ENCODE results near the gene TCF7L2.

Gene TCF7L2

DNA sequence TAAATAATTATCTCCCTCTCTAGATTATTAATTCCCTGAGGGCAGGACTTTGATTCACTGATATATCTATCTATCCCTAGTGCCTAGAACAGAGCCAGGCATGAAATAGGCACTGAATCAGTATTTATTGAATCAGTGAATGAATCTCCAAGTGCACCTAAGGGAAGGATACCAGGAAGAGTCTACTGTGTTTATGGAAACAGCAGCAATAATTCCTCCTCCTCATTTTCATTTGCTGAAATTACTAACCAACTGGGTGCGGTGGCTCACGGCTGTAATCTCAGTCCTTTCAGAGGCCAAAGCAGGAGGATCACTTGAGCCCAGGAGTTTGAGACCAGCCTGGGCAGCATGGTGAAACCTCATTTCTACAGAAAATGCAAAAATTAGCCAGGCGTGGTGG lies 161.2 kb downstream of the TCF7L2 start:
- no peak for ATAC-seq
- TF ChIP-seq SNAI2 (CRISPR knock-in tag; IDR thresholded peaks at IDR 0.05) (no peak), POU6F1 (CRISPR knock-in tag; IDR thresholded peaks at IDR 0.05; ENCODE audit: borderline replicate concordance, low read depth) (no peak), ZC3H10 (CRISPR knock-in tag; IDR thresholded peaks at IDR 0.05) (no peak), RARB (CRISPR knock-in tag; IDR thresholded peaks at IDR 0.05) (no peak), TCF4 (CRISPR knock-in tag; IDR thresholded peaks at IDR 0.05; ENCODE audit: borderline replicate concordance) (no peak)

DNA sequence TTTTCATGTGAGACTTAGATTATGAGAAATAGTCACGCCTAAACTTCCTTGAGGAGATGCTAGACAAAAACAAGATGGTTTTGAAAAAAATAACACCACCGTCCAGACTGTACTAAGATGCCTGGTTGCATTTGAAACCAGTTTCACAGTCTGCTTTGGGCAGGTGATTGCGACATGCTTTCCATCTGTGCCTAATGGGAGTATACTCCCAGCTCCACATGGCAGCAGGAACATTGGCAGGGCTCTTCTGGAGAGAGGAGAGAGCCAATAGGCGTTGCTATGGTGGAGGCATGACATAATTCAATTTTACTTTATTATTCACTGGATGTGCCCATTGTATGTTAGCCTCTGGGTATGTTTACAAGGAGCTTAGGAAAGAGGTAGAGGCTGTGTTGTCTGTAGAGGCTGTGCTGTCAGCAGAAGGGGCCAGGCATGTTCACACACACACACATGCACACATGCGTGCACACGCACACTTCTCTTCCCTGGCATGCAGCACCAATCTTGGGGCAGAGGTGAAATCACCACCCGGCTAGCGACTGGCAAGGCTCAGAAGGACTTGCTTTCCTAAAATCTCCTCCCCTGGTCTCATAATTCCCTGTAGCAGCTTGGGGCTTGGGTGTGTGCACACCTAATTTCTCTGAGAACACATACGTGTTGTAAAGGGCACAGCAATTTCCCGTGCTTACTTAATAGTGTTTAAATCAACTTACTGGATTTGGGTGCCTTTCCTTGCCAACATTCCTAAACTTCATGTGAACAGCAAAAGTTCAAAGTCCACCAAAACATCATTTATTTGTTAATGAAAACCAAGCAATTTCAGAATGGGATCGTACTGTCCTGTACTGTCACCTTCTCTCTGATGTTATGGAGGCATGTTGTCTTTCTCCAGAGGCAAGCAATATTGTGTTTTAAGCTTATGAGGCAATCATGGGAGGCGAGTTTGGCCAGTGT lies 162.1 kb downstream of the TCF7L2 start:
- no peak for TF ChIP-seq CSRNP3 (CRISPR knock-in tag; IDR thresholded peaks at IDR 0.05)
- no peak for TF ChIP-seq SNAI2 (CRISPR knock-in tag; IDR thresholded peaks at IDR 0.05)
- no peak for TF ChIP-seq ZFP3 (CRISPR knock-in tag; IDR thresholded peaks at IDR 0.05)
- TF ChIP-seq BACH2 (CRISPR knock-in tag; IDR thresholded peaks at IDR 0.05; ENCODE audit: borderline replicate concordance): no peak
- TF ChIP-seq CSDC2 (CRISPR knock-in tag; IDR thresholded peaks at IDR 0.05): no peak
- TF ChIP-seq ZC3H10 (CRISPR knock-in tag; IDR thresholded peaks at IDR 0.05): no peak
- TF ChIP-seq ZNF565 (CRISPR knock-in tag; conservative IDR thresholded peaks at IDR 0.05; ENCODE audit: low read depth): no peak
- no peak for TF ChIP-seq ISL1 (CRISPR knock-in tag; IDR thresholded peaks at IDR 0.05)
- TF ChIP-seq POU6F1 (CRISPR knock-in tag; IDR thresholded peaks at IDR 0.05; ENCODE audit: borderline replicate concordance, low read depth): no peak
- no peak for TF ChIP-seq TOX (CRISPR knock-in tag; IDR thresholded peaks at IDR 0.05; ENCODE audit: borderline replicate concordance)
- TF ChIP-seq GLIS3 (CRISPR knock-in tag; IDR thresholded peaks at IDR 0.05): no peak
- TF ChIP-seq, protein P1, sequence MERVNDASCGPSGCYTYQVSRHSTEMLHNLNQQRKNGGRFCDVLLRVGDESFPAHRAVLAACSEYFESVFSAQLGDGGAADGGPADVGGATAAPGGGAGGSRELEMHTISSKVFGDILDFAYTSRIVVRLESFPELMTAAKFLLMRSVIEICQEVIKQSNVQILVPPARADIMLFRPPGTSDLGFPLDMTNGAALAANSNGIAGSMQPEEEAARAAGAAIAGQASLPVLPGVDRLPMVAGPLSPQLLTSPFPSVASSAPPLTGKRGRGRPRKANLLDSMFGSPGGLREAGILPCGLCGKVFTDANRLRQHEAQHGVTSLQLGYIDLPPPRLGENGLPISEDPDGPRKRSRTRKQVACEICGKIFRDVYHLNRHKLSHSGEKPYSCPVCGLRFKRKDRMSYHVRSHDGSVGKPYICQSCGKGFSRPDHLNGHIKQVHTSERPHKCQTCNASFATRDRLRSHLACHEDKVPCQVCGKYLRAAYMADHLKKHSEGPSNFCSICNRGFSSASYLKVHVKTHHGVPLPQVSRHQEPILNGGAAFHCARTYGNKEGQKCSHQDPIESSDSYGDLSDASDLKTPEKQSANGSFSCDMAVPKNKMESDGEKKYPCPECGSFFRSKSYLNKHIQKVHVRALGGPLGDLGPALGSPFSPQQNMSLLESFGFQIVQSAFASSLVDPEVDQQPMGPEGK (CRISPR knock-in tag; IDR thresholded peaks at IDR 0.05; ENCODE audit: borderline replicate concordance): no peak
- TF ChIP-seq, protein P2, sequence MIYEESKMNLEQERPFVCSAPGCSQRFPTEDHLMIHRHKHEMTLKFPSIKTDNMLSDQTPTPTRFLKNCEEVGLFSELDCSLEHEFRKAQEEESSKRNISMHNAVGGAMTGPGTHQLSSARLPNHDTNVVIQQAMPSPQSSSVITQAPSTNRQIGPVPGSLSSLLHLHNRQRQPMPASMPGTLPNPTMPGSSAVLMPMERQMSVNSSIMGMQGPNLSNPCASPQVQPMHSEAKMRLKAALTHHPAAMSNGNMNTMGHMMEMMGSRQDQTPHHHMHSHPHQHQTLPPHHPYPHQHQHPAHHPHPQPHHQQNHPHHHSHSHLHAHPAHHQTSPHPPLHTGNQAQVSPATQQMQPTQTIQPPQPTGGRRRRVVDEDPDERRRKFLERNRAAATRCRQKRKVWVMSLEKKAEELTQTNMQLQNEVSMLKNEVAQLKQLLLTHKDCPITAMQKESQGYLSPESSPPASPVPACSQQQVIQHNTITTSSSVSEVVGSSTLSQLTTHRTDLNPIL (CRISPR knock-in tag; IDR thresholded peaks at IDR 0.05; ENCODE audit: low read depth): no peak
- no peak; the same call in 2 of the 3 replicates for ATAC-seq

- TF ChIP-seq CSRNP3 (CRISPR knock-in tag; IDR thresholded peaks at IDR 0.05): no peak
- TF ChIP-seq ZFP3 (CRISPR knock-in tag; IDR thresholded peaks at IDR 0.05): no peak
- TF ChIP-seq POU6F1 (CRISPR knock-in tag; IDR thresholded peaks at IDR 0.05; ENCODE audit: borderline replicate concordance, low read depth): no peak
- no peak for TF ChIP-seq CSDC2 (CRISPR knock-in tag; IDR thresholded peaks at IDR 0.05)
- no peak for TF ChIP-seq RARB (CRISPR knock-in tag; IDR thresholded peaks at IDR 0.05)
- no peak for TF ChIP-seq BACH2 (CRISPR knock-in tag; IDR thresholded peaks at IDR 0.05; ENCODE audit: borderline replicate concordance)
- TF ChIP-seq ISL1 (CRISPR knock-in tag; IDR thresholded peaks at IDR 0.05): no peak
- TF ChIP-seq TOX (CRISPR knock-in tag; IDR thresholded peaks at IDR 0.05; ENCODE audit: borderline replicate concordance): no peak
- no peak for TF ChIP-seq GLIS3 (CRISPR knock-in tag; IDR thresholded peaks at IDR 0.05)
- TF ChIP-seq TCF4 (CRISPR knock-in tag; IDR thresholded peaks at IDR 0.05; ENCODE audit: borderline replicate concordance): no peak
- TF ChIP-seq OSR1 (CRISPR knock-in tag; IDR thresholded peaks at IDR 0.05): no peak
- no peak for ATAC-seq
These were observed 163.2 kb downstream of the TCF7L2 start for GRCh38 chr10:113113241-113113640.

All from SK-N-SH treated with all-trans-retinoic acid at 6 μM for 48 hours (cell line).